NCI-H524 (cell line): Measurements from ENCODE around the gene MUC13.

Experiments used
- DNase-seq, 2 experiments: peaks; one replicate each; lab custom pipeline; 2025; lab: John Stamatoyannopoulos, UW

MUC13 gene

DNA sequence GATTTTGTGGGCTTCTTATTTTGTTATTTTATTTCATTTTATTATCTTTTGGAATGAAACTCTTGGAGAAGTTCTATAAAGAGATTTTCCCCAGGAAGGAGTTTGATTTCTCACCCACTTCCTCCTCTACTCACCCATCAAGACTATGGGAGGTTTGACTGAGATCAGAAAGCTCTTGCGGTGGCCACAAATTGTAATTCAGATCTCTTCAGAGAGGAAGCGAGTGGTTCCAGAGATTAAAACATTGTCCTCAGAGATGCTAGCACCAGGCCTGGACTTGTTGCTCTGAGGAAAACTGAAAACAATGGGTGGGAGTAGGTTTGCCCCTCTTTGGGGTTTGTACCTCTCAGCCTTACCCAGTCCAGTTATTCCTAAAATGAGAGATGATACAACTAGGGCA lies 8.1 kb upstream of the MUC13 start:
- DNase-seq, result no peak

DNA sequence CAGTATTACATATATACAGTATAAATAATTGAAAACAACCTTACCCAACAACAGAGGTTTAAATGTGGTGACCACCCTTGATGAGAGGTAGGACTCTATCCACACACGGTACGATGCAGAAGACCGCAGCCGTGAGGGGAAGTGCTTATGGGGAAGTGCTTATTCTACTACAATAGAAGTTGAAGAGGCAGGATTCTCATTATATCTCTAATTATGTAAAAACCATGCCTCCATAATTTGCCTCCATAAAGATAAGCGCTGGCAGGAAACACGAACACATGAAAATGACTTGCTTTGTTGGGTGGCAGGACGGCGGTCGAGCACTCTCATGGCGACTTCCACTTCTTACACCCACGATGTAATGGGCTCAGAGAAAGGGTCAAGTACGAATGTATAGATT lies 7.2 kb upstream of the MUC13 start:
- DNase-seq, result no peak

DNA sequence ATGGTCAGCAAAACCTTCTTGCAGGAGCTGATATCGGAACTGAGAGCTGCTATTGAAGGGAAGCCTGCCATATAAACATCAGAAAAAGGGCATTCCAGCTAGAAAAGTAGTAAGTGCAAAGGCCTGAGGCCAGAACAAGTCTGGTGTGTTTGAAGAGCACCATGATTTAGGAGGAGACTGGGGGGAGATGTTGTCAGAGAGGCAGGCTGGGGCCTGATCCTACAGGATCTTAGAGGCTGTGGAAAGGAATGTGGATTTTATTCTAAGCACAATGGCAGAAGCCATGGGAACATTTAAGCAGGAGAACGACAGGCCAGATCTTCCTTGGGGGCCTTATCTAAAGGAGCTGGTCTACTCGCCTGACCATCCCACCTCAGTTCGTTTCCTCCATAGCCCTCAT lies 5.1 kb upstream of the MUC13 start:
- no peak for DNase-seq

DNA sequence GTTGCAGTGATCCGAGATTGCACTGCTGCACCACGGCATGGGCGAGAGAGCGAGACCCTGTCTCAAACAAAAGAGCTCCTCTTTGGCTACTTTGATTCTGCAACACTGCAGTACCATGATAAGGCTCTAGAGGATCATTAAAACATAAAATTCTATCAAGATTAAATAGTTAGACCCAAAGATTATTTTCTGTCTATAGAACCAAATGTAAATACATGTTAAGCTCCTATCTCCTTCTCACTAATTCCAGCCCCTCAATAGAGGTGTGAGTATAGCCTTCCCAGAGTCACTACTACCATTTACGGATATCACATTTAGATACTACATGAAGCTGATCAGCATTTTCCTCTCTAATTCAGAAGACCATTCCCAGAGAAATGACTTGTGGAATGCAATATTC lies 4.3 kb upstream of the MUC13 start:
- DNase-seq, result no peak

DNA sequence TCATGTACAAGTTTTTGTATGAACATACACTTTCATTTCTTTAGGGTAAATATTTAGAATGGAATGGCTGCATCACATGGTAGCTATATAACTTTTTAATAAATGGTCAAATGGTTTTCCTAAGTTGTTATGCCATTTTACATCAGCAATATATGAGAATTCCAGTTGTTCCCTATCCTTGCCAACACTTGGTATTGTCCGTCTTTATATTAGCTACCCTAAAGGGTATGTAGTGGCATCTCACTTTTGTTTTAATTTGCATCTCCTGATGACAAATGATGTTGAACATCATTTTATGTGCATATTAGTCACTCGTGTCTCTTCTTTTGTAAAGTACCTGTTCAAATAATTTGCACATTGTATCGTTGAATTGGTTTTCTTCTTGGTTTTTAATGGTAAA lies 2.5 kb upstream of the MUC13 start:
- DNase-seq, result no peak

DNA sequence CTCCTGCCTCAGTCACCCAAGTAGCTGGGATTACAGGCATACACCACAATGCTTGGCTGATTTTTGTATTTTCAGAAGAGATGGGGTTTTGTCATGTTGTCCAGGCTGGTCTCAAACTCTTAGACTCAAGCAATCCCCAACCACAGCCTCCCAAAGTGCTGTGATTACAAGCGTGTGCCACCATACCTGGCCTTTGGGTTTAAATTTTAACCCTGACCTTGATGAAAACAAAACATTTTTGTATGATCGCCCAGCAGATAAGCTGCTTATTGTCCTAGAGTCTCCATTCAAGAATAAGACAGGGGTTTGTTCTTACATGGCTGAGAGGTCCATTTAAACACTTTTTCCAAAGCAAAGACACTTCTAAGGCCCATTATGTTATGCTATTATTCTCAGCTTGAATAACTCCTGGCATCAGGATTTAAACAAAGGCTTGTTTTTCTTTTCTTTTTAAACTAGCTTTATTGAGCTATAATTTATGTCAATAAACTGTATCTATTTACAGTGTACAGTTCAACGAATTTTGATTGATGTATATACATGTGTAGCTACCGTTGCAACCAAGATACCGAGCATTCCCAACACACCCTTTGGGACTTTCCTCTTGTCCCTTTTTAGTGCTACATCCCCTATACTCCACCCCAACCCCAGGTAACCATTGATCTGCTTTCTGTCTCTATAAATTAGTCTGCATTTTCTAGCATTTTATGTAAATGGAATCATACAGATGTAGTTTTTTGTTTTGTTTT lies 1.4 kb upstream of the MUC13 start:
- DNase-seq, result no peak

DNA sequence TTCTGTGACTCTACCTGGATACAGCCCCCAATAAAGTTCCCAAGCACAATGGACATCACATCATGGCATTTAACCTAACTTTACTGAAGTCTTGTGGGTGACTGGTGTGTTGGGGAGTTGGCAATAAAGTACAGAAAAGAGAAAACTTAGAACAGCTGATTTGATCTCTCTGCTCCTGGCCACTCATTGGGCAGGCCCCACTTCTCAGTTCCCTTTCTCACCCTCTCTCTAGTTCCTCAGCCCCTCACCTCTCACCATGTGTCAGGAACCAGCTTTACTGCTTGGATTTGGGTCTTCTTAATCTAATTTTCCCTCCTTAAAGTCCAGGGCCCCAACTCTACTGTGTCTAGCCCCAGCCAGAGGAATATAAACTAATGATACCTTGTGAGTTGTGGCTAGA lies 713 bp upstream of the MUC13 start:
- no peak for DNase-seq

DNA sequence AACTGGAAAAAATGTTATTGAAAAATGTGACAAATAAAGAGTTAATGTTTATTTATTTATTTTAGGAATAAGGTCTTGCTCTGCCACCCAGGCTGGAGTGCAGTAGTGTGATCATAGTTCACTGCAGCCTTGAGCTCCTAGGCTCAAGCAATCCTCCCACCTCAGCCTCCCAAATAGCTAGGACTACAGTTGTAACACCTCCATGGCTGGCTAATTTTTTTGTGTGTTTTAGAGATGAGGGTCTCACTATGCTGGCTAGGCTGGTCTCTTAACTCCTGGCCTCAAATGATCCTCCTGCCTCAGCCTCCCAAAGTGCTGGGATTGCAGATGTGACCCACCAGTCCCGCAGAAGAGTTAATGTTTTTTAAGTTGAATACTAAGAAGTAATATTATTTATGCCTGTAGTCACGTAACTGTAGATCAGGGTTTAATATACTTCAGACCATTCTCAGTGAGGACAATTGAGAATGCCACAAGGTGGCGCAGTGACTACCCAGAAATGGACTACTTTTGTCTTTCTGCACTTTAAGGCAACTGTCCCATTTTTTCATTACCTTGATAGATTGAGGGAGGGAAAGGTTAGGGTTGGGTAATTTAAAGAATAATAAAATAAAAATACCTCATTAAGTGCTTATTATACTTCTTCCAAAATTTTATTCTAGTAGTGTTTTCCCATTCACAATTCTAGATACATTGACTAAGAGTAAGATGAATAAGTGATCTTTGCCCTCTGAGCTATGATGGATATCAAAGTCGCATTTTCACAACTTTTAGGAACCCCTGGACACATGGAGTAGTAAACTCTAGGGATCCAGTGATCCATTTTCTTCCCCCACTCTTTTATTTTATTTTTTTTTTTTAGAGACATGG lies 6.0 kb downstream of the MUC13 start:
- DNase-seq, result peak; percentile 10 to 75

DNA sequence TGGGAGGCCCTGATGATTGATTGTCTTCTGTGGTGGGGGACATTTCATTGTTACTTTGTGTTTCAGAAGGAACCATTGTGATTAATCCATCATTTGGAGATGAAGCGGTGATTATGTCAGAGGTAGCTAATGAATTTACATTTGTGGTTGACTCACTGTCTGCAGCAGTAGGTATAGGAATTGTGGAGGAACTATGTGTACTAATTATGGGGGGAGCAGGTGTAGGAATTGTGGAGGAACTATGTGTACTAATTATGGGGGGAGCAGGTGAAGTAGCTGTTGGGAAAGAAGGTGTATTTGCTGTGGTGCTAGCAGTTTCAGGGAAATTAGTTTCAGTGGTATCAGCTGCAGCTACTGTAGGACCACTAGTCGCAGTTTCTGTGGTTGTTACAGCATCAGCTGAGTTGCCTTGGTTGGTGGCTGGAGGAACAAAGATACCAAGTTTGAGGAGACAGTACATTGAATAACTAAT lies 6.9 kb downstream of the MUC13 start:
- DNase-seq, result no peak

DNA sequence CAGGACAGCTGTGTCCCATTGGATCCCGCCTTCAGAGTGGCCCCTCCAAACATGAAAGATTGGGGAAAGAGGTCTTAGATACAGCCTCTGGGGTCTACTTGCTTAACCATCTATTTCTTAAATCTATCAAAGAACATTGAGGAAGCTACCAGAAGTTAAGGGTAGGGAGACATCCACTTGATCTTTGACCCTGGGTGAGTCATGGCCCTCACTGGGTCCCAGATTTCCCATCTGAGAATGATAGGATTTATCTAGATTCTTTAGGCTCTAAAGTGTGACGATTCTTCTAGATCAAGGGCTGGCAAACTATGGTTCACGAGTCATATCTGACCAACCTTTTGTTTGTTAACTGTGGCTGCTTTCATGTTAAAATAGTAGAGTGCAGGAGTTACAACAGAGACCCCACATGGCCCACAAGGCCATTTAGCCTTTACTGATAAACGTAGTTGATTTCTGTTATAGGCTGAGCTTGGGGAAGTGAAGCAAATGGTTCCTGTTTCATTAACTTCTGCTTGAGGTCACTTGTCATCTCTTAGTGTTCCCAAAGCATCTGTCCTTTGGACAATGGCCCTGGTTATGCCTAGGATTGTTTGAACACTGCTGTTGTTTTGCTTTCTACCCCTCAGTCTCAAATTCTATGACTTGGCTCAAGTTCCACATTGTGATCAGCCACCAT lies 8.0 kb downstream of the MUC13 start:
- no peak for DNase-seq

DNA sequence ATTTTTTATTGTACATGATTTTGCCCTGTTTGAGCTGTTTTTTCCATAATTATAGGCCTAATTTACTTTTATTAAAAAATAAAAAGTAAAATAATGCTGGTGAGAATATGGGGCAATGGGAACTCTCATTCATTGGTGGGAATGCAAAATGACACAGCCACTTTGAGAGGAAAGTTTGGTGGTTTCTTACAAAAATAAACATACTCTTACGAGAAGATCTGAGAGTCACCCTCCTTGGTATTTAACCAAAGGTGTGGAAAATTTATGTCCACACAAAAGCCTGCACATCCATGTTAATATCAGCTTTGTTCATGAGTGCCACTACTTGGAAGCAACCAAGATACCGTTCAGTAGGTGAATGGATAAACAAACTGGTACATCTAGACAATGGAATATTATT lies 9.8 kb downstream of the MUC13 start:
- no peak for DNase-seq

DNA sequence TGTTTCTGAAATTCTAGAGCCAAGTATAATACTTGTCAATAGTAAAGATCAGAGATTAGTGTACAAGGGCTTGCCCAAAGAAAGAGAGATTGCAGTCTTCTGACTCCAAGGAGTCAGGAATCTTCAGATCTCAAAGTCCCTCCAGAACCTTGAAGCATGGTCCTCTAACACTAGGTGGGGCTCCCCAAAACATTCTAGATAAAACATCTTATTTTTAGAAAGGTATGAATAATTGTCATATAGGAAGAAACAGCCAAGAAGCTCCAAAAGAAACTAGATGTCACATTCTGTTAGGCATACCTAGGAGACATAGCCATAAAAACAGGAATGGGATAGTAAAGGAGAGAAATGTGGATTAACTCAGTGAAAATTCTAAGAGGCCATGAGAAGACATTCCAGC lies 10.7 kb downstream of the MUC13 start:
- DNase-seq, result no peak

DNA sequence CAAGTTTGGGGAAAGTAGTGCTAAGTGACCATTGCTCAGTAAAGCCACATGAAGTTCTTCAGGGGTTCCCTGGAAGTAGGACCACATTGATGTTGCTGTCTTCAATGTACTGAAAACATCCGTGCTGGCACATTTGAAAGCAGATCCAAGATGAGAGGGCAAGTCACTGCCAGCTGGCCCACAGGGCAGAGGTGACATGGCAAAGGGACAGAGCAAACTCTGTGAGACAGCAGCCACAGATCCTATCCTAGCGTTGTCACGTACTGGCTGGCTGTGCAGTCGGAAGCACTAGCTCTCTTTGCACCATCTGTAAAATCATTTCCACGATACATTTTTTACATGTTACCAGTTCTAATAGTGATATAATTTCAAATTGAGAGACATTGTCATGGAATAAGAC lies 13.8 kb downstream of the MUC13 start:
- DNase-seq, result no peak

DNA sequence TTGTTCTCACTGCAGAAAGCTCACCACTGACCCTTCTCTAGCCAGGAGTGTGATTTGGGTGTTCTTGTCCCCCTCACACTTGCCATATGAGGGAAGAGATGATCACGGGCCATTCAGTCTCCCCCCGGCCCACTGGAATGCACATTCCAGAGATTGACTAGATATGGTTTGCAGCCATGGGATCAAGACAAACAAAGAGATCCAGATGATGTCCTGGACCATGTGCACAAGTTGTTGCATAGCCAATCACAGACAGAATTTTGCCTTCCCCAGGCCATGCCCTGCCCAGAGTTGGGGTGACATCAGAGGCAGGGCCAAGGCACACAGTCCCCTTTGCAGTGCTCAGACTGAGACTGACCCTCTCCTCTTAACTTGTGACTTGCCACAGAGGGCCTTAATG lies 14.8 kb downstream of the MUC13 start:
- DNase-seq, result no peak

DNA sequence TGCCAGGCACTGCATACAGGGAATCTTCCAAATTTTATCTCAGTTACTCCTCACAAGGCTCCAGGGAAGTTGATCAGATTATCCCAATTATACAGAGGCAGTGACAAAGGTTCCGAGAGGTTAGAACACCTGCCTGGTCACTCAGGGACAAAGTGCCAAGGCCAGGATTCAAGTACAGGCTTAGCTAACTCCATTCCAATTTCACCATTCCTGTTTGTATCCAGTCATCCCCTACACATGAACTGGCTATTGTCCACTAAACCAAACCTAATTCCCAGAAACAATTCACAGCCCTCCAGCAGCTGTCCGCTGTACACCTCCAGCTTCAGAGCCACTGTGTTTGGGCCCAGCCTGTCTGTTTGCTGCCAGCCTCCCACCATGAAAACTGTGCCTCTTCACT lies 16.0 kb downstream of the MUC13 start:
- no peak for DNase-seq

DNA sequence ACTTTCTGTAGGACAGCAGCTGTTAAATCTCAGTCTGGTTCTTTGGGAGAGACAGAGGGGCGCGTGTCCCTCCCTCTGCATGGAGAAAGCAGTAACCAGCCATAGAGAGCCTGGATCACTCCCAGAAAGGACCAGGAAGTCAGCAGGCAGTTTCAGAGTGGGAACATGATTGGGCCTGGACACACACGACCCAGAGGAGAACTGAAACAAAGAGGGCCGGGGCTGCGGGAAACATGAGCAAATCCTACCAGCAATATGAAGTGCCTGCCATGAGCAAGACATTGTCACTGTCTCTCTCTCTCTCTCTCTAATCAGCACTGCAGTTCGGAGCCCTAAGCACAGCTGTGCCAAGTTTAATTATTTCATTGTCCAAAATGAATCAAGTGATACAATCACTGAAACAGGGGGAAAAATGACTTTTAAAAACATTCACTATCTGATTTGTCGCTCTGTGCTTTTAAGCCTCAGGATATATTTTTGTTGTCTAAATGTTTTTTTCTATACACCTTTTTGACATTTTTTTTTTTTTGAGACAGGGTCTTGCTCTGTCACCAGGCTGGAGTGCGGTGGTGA lies 17.6 kb downstream of the MUC13 start:
- DNase-seq, result no peak

DNA sequence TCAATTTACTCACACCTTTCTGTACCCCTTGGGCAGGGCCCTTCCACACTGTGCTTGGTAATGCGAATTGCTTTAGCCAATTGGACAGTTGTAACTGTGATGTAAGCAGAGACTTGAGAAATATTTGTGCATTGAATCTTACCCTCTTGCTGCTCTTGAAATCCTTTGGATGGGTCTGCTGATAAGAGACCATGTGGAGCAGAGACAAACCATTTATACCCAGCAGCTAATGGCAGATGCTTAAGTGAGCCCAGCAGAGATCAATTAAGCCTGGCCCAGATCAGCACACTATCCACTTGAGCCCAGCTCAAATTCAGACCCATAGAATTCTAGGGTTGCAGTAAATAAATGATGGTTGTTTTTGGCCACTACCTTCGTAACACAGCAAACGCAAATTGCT lies 19.3 kb downstream of the MUC13 start:
- no peak for DNase-seq

DNA sequence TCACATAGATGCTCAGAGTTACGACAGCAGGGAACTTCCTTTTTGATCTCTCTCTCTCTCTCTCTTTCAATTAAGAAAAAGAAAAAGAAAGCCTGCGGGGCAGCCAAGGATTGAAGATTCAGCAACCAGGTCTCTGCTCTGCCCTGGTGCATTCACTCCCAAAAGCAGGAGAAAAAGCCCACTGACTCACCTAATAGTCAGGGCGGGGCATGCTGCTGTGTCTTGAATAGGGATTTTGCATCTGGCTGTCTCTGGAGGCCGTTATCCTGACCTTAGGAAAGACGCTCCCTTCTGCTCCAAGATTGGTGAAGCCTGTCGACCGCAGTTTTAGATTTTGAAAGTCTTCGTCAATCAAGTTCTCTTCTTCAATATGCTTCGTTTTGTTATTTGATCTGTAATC lies 26.6 kb downstream of the MUC13 start:
- no peak for DNase-seq

DNA sequence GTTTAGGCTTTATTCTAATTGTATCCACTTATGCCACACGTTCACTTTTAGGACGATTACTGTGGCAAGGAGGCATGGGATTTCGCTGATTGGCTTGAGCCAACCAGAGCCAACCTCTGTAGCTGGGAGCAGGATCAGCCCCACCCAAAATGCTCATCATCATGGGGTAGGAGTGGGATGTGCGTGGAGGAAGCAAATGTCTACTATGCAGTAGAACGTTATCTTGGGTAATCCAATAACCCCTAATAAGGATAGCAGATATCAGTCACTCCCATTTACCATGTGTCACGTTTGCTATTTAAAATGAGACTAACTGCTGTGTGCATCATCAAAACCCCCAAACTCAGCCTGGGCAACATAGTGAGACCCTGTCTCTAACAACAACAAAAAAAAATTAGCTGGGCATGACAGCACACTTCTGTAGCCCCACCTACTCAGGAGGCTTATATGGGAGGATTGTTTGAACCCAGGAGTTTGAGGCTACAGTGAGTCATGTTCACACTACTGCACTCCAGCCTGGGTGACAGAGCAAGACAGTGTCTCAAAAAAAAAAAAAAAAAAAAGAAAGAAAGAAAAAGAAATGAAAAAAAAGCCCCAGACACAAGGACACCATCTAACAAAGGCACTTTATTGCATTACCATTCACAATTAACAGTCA lies 29.6 kb downstream of the MUC13 start:
- no peak for DNase-seq

DNA sequence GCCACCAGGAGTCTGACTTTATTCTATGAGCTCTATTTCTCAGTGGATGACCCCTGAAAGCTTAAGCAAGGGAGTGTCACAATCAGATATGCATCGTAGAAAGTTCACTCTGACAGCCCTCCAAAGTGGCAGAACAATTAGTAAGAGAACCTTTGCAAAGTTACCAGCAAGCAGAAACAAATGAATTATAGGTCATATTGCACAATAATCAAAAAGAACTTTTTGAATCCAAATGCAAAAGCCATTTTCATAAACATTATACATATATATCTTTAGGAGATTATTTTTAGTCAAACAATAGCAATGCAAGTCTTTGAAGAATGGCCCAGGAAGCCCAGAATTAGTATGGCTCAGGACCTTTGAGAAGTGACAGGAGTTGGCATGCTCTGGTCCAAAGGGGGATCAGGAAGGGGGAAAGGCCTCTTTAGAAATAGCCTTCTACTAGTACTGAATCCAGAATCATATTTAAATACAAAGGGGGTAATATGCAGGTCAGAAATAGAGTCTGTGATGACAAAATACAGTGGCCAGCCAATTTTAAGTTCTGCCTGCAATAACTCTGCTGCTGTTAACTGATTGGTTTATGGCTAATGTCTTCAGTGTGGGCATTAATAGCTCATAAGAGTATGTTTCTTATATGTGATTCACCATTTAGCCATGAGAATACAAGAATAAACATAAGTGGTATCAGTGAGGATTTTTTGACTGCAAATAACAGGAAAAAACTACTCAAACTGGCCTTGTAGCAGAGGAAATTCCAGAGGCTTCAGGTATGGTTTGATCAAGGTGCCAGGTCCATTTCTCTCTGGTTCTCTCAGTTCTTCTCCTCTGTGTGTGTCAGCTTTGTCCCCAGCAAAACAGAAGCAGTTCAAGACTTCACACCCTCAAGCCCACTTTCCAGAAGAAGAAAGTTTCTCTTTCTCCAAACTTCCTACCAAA lies 30.4 kb downstream of the MUC13 start:
- DNase-seq, result no peak
